OCI-LY7 (cell line): ENCODE results near the gene ZHX3. TPM values are rescaled to one million over a fixed set of nuclear protein-coding genes. Genes with fewer than 3 reads are reported as not detected.

ENCODE experiments used
- BruUV-seq: library from RNA; stranded (reverse); fragments of 400-500 nt; replicated peaks from 2 replicates; lab custom pipeline; 2021; lab: Mats Ljungman, UMichigan
- CTCF ChIA-PET: fragments of 300-600 bp; sonication (Branson Sonifier 250); formaldehyde crosslinking; loops from one replicate; lab custom pipeline; 2022; ENCODE audit warnings: antibody characterized with exemption; ENCODE audit not compliant: unreplicated experiment; lab: Charles Lee
- POLR2A ChIA-PET: fragments of 300-600 bp; sonication (Branson Sonifier 250); formaldehyde crosslinking; loops from one replicate; lab custom pipeline; 2022; ENCODE audit warnings: antibody characterized with exemption; lab: Charles Lee
- DNase-seq: peaks from one replicate; pipeline ENCODE4 v3.0.0-alpha.2; 2015; ENCODE audit warnings: low spot score
- H2AFZ ChIP-seq: fragments of 200-600 bp; sonication (generic), shearing (Covaris generic); 2 replicates; pipeline ENCODE4 v1.6.1; 2014; ENCODE audit warnings: mild to moderate bottlenecking, antibody characterized with exemption, low read length, moderate library complexity
- H3K27ac ChIP-seq: fragments of 200-600 bp; sonication (generic); 2 replicates; pipeline ENCODE4 v1.5.1; 2014; ENCODE audit warnings: mixed run types, low read depth, mild to moderate bottlenecking, moderate library complexity, low read length, inconsistent platforms; ENCODE audit not compliant: poor library complexity, severe bottlenecking
- H3K36me3 ChIP-seq: fragments of 200-600 bp; sonication (generic); 2 replicates; pipeline ENCODE4 v1.6.1; 2014; ENCODE audit warnings: mild to moderate bottlenecking, antibody characterized with exemption, low read length, moderate library complexity, mixed read lengths; ENCODE audit not compliant: insufficient read depth
- H3K4me1 ChIP-seq: fragments of 200-600 bp; sonication (generic); 2 replicates; pipeline ENCODE4 v1.5.1; 2014; ENCODE audit warnings: mild to moderate bottlenecking, low read length; ENCODE audit not compliant: insufficient read depth, poor library complexity, severe bottlenecking
- H3K4me2 ChIP-seq: fragments of 200-600 bp; sonication (generic); 2 replicates; pipeline ENCODE4 v1.6.1; 2014; ENCODE audit warnings: mild to moderate bottlenecking, low read length
- H3K4me3 ChIP-seq: fragments of 200-600 bp; sonication (generic); 2 replicates; pipeline ENCODE4 v1.5.1; 2014; ENCODE audit warnings: mild to moderate bottlenecking, low read depth, low read length; ENCODE audit not compliant: poor library complexity, severe bottlenecking
- H3K79me2 ChIP-seq: fragments of 200-600 bp; sonication (generic); 2 replicates; pipeline ENCODE4 v1.6.1; 2016; ENCODE audit warnings: low read depth, mild to moderate bottlenecking, low read length, moderate library complexity, mixed read lengths; ENCODE audit not compliant: insufficient read depth
- H3K9me2 ChIP-seq: fragments of 200-600 bp; sonication (generic); 2 replicates; pipeline ENCODE4 v1.6.1; 2016; ENCODE audit warnings: mild to moderate bottlenecking, low read length, mixed read lengths; ENCODE audit not compliant: insufficient read depth
- H3K9me3 ChIP-seq: fragments of 200-600 bp; sonication (generic); 2 replicates; pipeline ENCODE4 v1.6.1; 2014; ENCODE audit warnings: mild to moderate bottlenecking, mixed run types, low read length, mixed read lengths
- H4K20me1 ChIP-seq: fragments of 200-600 bp; sonication (generic); 2 replicates; pipeline ENCODE4 v1.6.1; 2014; ENCODE audit warnings: mild to moderate bottlenecking, antibody characterized with exemption, low read length, moderate library complexity, mixed read lengths; ENCODE audit not compliant: insufficient read depth
- CTCF ChIP-seq: fragments of 200-600 bp; sonication (generic); conservative IDR thresholded peaks from 2 replicates; pipeline ENCODE4 v1.5.1; 2014; ENCODE audit warnings: mild to moderate bottlenecking, antibody characterized with exemption, low read length, moderate library complexity, mixed read lengths
- EZH2phosphoT487 ChIP-seq: fragments of 200-600 bp; sonication (generic); IDR thresholded peaks from 2 replicates; pipeline ENCODE4 v1.6.1; 2018; ENCODE audit warnings: low read depth, borderline replicate concordance, mild to moderate bottlenecking, mixed run types, antibody characterized with exemption, low read length, moderate library complexity, mixed read lengths
- intact Hi-C: fragments of 100-400 bp; cut with micrococcal nuclease; formaldehyde crosslinking; loops from one replicate; pipeline ENCODE4 v1.10.0; 2022; ENCODE audit not compliant: unreplicated experiment
- total RNA-seq, 2 experiments: library from RNA; depleted of rRNA in 1 of 2; stranded (reverse); fragments of >200 nt in 1 of 2; shearing (Covaris generic) in 1 of 2; gene quantifications; 2 replicates each; pipeline ENCODE4 v1.2.3, GENCODE V29; 2014 to 2022

The ZHX3 gene
- total RNA-seq, 2 experiments from 2014 or later, result 5.8 to 16.9 TPM

GRCh38 chr20:41330941-41331340, 13.4 kb upstream of the ZHX3 start:
- Histone ChIP-seq H3K4me3 (no peak overlapping the region), H3K9me2 (no peaks in the 10 kb centered on the region), H2AFZ (no peak overlapping the region), H3K4me2 (no peak overlapping the region), H4K20me1 (no peaks in the 10 kb centered on the region), H3K79me2 (no peaks in the 10 kb centered on the region), H3K9me3 (no peaks in the 10 kb centered on the region), H3K36me3 (no peaks in the 10 kb centered on the region), H3K4me1 (no peaks in the 10 kb centered on the region), H3K27ac (no peak overlapping the region)
- TF ChIP-seq CTCF (no peak), EZH2phosphoT487 (no peak)
- ChIA-PET CTCF (no interaction called here), POLR2A (interaction anchor here (0.6 kb wide), 1 partner anchor 558 kb away, joined by 3 read pairs; no protein-coding TSS in a partner anchor)
- no TSS peak for BruUV-seq
- DNase-seq, result no peak
- intact Hi-C loops, result no loop called here

- Histone ChIP-seq H3K9me2 (no peaks in the 10 kb centered on the region), H2AFZ (no peak overlapping the region), H4K20me1 (no peaks in the 10 kb centered on the region), H3K36me3 (no peaks in the 10 kb centered on the region), H3K79me2 (no peaks in the 10 kb centered on the region), H3K27ac (no peak overlapping the region), H3K9me3 (no peaks in the 10 kb centered on the region), H3K4me2 (no peak overlapping the region), H3K4me1 (no peaks in the 10 kb centered on the region), H3K4me3 (no peak overlapping the region)
- ChIA-PET CTCF (no interaction called here), POLR2A (no interaction called here)
- intact Hi-C loops, result no loop called here
- DNase-seq, result no peak
- TF ChIP-seq EZH2phosphoT487, result no peak
- no peak for TF ChIP-seq CTCF
- BruUV-seq, result no TSS peak
These were observed 12.8 kb upstream of the ZHX3 start for GRCh38 chr20:41330343-41330720.

DNA sequence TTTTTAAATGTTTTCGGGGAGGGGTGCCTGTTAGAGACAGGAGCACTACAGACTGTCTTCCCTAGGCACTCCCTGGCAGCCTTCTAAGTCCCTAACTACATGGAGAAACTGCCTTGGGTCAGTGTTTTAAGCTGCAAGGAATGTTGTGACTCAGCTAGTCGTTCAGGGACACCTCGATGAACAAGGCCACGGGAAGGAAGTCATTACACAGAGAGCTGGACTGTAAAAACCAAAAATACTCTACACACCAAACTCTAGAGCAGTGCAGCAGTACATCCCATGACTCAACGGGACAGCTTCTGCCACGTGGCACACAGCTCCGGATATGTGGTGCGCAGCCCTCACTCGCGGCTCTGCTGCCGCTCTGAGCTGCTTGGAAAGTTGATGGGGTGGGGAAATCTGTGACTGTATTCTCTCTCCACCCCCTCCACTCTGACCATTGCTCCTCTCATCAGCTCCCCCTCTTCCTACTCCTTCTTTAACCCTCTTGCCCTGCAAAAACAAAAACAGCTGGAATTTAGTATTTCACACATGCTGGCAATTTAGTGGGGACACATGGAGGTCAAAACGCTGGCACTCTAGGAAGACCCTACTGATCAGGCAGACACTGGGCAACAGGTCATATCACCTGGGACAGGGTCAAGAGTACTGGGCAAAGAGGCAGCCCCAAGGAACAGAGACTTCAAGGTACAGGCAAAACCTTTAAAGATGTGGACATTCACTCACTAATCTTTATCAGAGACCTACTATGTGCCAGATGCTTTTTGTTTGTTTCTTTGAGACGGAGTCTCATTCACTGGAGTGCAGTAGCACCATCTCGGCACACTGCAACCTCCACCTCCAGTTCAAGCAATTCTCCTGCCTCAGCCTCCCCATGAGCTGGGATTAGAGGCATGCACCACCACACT, 12.2 kb upstream of the ZHX3 start:
- Histone ChIP-seq H3K4me2 (no peak overlapping the region), H3K9me2 (no peaks in the 10 kb centered on the region), H3K79me2 (no peaks in the 10 kb centered on the region), H3K36me3 (no peaks in the 10 kb centered on the region), H3K27ac (no peak overlapping the region), H3K4me1 (no peaks in the 10 kb centered on the region), H3K9me3 (no peaks in the 10 kb centered on the region), H3K4me3 (no peak overlapping the region), H2AFZ (peak overlapping the region; percentile 19; the same call in 1 of the 2 replicates), H4K20me1 (no peaks in the 10 kb centered on the region)
- no peak for TF ChIP-seq EZH2phosphoT487
- TF ChIP-seq CTCF, result no peak
- DNase-seq, result no peak
- ChIA-PET POLR2A (interaction anchor here (0.8 kb wide), 1 partner anchor 11 kb away, joined by 3 read pairs; no protein-coding TSS in a partner anchor), CTCF (interaction anchor here (0.6 kb wide), 1 partner anchor 288 kb away, joined by 3 read pairs; no protein-coding TSS in a partner anchor)
- intact Hi-C loops, result no loop called here
- no TSS peak for BruUV-seq
